GM18951 (cell line): ENCODE results near the gene TBX19.

Experiments
- POLR2A ChIP-seq: IDR thresholded peaks from 4 replicates; pipeline ENCODE4 v1.6.1; 2011; ENCODE audit warnings: mild to moderate bottlenecking; ENCODE audit not compliant: insufficient read length, insufficient read depth; ENCODE audit errors: extremely low read depth
- in situ Hi-C: fragments of 300-500 bp; cut with MboI; formaldehyde crosslinking; loops from one replicate; pipeline ENCODE4 v1.12.0; 2022; ENCODE audit warnings: low sequenced_read_pairs, mixed read lengths, inconsistent platforms; ENCODE audit not compliant: unreplicated experiment

The TBX19 gene

DNA sequence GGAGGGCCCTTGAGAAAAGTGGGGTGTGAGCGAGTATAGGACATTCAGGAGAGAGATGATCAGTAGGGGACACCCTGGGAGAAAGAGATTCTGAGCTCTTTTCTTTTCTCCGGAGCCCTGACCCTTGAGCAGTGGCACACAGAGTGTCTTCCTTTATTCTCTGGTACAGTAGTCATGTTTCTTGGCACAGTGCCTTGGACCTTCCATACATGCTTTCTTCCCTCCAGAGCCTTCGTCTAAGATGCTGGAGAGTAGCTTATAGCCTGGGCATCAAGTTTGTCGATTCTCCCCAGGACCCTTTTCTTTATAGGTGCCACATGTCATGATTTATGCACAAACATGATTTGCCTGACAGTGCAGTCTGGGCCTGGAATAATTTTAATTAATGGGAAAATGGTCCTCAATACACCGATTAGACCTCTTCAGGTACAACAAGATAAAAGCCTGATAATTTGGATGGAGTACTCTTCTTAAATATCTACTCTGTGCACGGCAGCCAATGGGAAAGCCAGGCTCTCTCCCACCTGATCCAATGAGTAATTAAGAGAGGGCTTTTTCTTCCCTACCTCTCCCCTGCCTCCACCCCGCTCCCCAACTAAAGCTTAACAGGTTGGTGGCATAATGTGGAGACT lies at the start of gene TBX19:
TSS of gene TBX19 (plus strand) at position 582 of the 632 bp plus-strand sequence. CDS start 214 bp downstream, outside the sequence.
- no peak for TF ChIP-seq POLR2A
- in situ Hi-C loops, result no loop called here

DNA sequence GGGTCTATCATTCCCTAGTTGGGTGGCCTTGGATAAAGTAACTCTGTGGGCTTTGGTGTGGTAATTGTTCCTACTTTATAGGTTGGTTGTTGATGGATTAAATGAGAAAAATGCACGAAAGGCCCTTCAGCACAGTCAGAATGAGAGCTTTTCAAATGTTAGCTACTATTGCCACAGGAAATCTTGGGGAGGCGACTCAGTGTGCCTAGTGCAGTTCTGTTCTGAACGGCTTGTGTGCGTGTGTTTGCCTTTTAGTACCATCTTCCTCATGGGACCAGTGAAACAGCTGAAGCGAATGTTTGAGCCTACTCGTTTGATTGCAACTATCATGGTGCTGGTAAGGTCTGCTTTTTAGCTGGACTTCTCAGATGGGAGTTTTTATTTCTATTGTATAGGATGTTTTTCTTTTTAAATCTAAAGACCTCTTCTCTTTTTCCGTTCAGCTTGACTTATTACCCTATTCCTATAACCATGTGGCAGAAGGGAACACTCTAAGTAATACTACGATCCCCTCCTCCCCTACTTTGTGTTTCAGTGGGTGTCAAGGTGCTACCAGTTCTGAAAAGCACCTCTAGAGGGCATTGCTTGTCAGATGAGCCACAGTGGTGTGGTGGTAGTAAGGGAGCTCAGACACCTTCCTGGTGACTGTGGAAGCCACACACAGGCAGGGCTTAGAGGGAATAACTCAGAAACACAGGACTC lies 45.7 kb upstream of the TBX19 start:
- in situ Hi-C loops, result no loop called here
- no peak for TF ChIP-seq POLR2A

DNA sequence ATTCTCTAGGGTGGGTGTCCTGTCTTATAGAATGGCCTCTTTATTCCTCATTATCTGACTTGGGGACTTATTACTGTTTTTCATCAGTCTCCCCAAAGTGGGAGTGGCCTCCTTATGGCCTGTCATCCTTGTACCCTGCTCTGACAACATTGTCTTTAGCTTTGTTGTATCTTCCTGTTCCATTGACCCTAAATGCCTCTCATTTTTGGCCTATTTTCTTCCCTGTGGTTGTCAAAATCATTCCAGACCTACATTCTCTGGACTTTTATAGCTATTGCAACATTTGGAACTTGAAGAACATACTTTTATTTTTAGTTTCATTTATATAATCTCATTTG lies 45.2 kb upstream of the TBX19 start:
- TF ChIP-seq POLR2A, result no peak
- in situ Hi-C loops, result no loop called here

DNA sequence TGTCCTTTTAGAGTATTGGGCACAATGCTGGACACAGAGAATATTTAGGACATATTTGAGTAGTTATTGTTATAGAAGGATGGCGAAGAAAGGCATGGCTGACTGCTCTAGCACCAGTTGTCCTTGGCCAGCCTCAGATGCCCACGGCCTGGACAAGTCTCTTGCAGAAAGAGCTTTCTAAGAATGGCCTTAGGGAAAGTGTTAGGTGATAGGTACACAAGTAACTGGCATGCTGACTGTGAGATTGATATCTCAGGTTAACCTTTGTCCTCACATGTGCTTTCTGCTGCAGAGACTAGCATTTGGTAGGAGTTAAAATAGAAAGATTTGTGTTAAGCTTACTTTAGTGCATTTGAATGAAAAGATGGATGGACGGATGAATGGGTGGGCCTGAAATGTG lies 44.7 kb upstream of the TBX19 start:
- no peak for TF ChIP-seq POLR2A
- in situ Hi-C loops, result no loop called here

GRCh38 chr1:168236836-168237611 lies 43.7 kb upstream of the TBX19 start:
- in situ Hi-C loops, result no loop called here
- TF ChIP-seq POLR2A, result no peak

- TF ChIP-seq POLR2A, result no peak
- in situ Hi-C loops, result no loop called here
Measured at GRCh38 chr1:168243198-168243597, 37.5 kb upstream of the TBX19 start.

DNA sequence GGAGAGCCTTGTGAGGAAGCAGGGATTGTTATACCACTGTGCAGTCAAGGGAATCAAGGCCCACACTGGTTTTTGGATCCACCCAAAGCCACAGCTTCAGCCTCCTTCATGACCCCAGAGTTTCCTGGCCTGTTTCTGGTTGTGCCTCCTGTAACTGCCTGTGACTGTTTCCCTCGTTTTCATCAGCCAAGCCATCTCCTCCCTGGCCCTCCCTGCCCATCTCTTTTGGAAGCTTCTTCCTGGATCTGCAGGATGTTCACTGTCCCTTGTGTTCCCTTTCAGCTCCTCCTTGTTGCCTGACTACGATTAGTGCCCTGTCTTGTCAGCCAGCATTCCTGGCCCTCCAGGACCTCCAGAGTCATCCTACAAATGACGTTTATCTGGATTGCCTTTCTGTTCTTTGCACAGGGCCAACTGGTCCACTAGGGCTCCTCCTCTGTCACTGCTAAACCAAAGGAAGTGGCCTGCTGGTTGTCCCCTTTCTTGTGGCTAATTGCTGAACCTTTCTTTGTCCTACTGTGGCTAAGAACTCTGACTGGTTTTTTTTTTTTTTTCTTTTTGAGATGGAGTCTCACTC lies 37.0 kb upstream of the TBX19 start:
- in situ Hi-C loops, result no loop called here

GRCh38 chr1:168245042-168245441 lies 35.6 kb upstream of the TBX19 start:
- in situ Hi-C loops, result no loop called here
- no peak for TF ChIP-seq POLR2A

More for the DNA sequence above, 37.0 kb upstream of the TBX19 start:
- no peak for TF ChIP-seq POLR2A

GRCh38 chr1:168246506-168246905 lies 34.2 kb upstream of the TBX19 start:
- in situ Hi-C loops, result no loop called here
- TF ChIP-seq POLR2A, result no peak

GRCh38 chr1:168252204-168252733 lies 28.4 kb upstream of the TBX19 start:
- in situ Hi-C loops, result no loop called here
- TF ChIP-seq POLR2A, result no peak

GRCh38 chr1:168256164-168256563 lies 24.5 kb upstream of the TBX19 start:
- TF ChIP-seq POLR2A, result no peak
- in situ Hi-C loops, result no loop called here

DNA sequence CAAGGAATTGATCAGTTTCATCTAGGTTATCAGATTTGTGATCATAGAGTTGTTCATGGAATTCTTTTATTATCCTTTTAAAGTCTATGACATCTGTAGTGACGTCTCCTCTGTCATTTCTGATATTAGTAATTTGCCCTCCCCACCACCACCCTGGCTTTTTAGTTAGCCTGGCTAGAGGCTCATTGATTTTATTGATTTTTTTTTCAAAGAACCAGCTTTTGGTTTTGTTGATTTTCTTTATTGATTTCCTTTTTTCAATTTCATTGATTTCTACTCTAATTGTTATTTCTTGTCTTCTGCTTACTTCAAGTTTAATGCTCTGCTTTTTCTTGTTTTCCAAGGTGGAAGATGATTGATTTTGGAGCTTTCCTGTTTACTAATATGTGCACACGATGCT lies 23.3 kb upstream of the TBX19 start:
- no peak for TF ChIP-seq POLR2A
- in situ Hi-C loops, result no loop called here

GRCh38 chr1:168259567-168259966 lies 21.1 kb upstream of the TBX19 start:
- in situ Hi-C loops, result no loop called here

More at GRCh38 chr1:168259567-168259966, 21.1 kb upstream of the TBX19 start:
- TF ChIP-seq POLR2A, result no peak
